OCI-LY7 (cell line): Measurements from ENCODE around the gene ACSS2. TPM values are rescaled to one million over a fixed set of nuclear protein-coding genes. Genes with fewer than 3 reads are reported as not detected.

Experiments
- BruUV-seq: library from RNA; stranded (reverse); fragments of 400-500 nt; replicated peaks from 2 replicates; lab custom pipeline; 2021; lab: Mats Ljungman, UMichigan
- CTCF ChIA-PET: fragments of 300-600 bp; sonication (Branson Sonifier 250); formaldehyde crosslinking; loops from one replicate; lab custom pipeline; 2022; ENCODE audit warnings: antibody characterized with exemption; ENCODE audit not compliant: unreplicated experiment; lab: Charles Lee
- POLR2A ChIA-PET: fragments of 300-600 bp; sonication (Branson Sonifier 250); formaldehyde crosslinking; loops from one replicate; lab custom pipeline; 2022; ENCODE audit warnings: antibody characterized with exemption; lab: Charles Lee
- DNase-seq: peaks from one replicate; pipeline ENCODE4 v3.0.0-alpha.2; 2015; ENCODE audit warnings: low spot score
- H2AFZ ChIP-seq: fragments of 200-600 bp; sonication (generic), shearing (Covaris generic); 2 replicates; pipeline ENCODE4 v1.6.1; 2014; ENCODE audit warnings: mild to moderate bottlenecking, antibody characterized with exemption, low read length, moderate library complexity
- H3K27ac ChIP-seq: fragments of 200-600 bp; sonication (generic); 2 replicates; pipeline ENCODE4 v1.5.1; 2014; ENCODE audit warnings: mixed run types, low read depth, mild to moderate bottlenecking, moderate library complexity, low read length, inconsistent platforms; ENCODE audit not compliant: poor library complexity, severe bottlenecking
- H3K36me3 ChIP-seq: fragments of 200-600 bp; sonication (generic); 2 replicates; pipeline ENCODE4 v1.6.1; 2014; ENCODE audit warnings: mild to moderate bottlenecking, antibody characterized with exemption, low read length, moderate library complexity, mixed read lengths; ENCODE audit not compliant: insufficient read depth
- H3K4me1 ChIP-seq: fragments of 200-600 bp; sonication (generic); 2 replicates; pipeline ENCODE4 v1.5.1; 2014; ENCODE audit warnings: mild to moderate bottlenecking, low read length; ENCODE audit not compliant: insufficient read depth, poor library complexity, severe bottlenecking
- H3K4me2 ChIP-seq: fragments of 200-600 bp; sonication (generic); 2 replicates; pipeline ENCODE4 v1.6.1; 2014; ENCODE audit warnings: mild to moderate bottlenecking, low read length
- H3K4me3 ChIP-seq: fragments of 200-600 bp; sonication (generic); 2 replicates; pipeline ENCODE4 v1.5.1; 2014; ENCODE audit warnings: mild to moderate bottlenecking, low read depth, low read length; ENCODE audit not compliant: poor library complexity, severe bottlenecking
- H3K79me2 ChIP-seq: fragments of 200-600 bp; sonication (generic); 2 replicates; pipeline ENCODE4 v1.6.1; 2016; ENCODE audit warnings: low read depth, mild to moderate bottlenecking, low read length, moderate library complexity, mixed read lengths; ENCODE audit not compliant: insufficient read depth
- H3K9me2 ChIP-seq: fragments of 200-600 bp; sonication (generic); 2 replicates; pipeline ENCODE4 v1.6.1; 2016; ENCODE audit warnings: mild to moderate bottlenecking, low read length, mixed read lengths; ENCODE audit not compliant: insufficient read depth
- H3K9me3 ChIP-seq: fragments of 200-600 bp; sonication (generic); 2 replicates; pipeline ENCODE4 v1.6.1; 2014; ENCODE audit warnings: mild to moderate bottlenecking, mixed run types, low read length, mixed read lengths
- H4K20me1 ChIP-seq: fragments of 200-600 bp; sonication (generic); 2 replicates; pipeline ENCODE4 v1.6.1; 2014; ENCODE audit warnings: mild to moderate bottlenecking, antibody characterized with exemption, low read length, moderate library complexity, mixed read lengths; ENCODE audit not compliant: insufficient read depth
- CTCF ChIP-seq: fragments of 200-600 bp; sonication (generic); conservative IDR thresholded peaks from 2 replicates; pipeline ENCODE4 v1.5.1; 2014; ENCODE audit warnings: mild to moderate bottlenecking, antibody characterized with exemption, low read length, moderate library complexity, mixed read lengths
- EZH2phosphoT487 ChIP-seq: fragments of 200-600 bp; sonication (generic); IDR thresholded peaks from 2 replicates; pipeline ENCODE4 v1.6.1; 2018; ENCODE audit warnings: low read depth, borderline replicate concordance, mild to moderate bottlenecking, mixed run types, antibody characterized with exemption, low read length, moderate library complexity, mixed read lengths
- intact Hi-C: fragments of 100-400 bp; cut with micrococcal nuclease; formaldehyde crosslinking; loops from one replicate; pipeline ENCODE4 v1.10.0; 2022; ENCODE audit not compliant: unreplicated experiment
- total RNA-seq, 2 experiments: library from RNA; depleted of rRNA in 1 of 2; stranded (reverse); fragments of >200 nt in 1 of 2; shearing (Covaris generic) in 1 of 2; gene quantifications; 2 replicates each; pipeline ENCODE4 v1.2.3, GENCODE V29; 2014 to 2022

The ACSS2 gene
- total RNA-seq, 2 experiments from 2014 or later: 18.2 to 21.4 TPM

GRCh38 chr20:34926581-34926980, 50.2 kb downstream of the ACSS2 start:
- intact Hi-C loops: no loop called here

GRCh38 chr20:34927736-34928135, 51.3 kb downstream of the ACSS2 start:
- Histone ChIP-seq H3K4me3 (no peak overlapping the region), H3K4me2 (no peak overlapping the region), H4K20me1 (no peaks in the 10 kb centered on the region), H3K27ac (no peak overlapping the region), H3K79me2 (no peaks in the 10 kb centered on the region), H3K4me1 (peaks cover 15% of the 10 kb centered on the region), H3K36me3 (peaks cover 62% of the 10 kb centered on the region), H3K9me3 (no peaks in the 10 kb centered on the region), H2AFZ (no peak overlapping the region), H3K9me2 (no peaks in the 10 kb centered on the region)
- no peak for TF ChIP-seq EZH2phosphoT487
- TF ChIP-seq CTCF: no peak
- no TSS peak for BruUV-seq
- intact Hi-C loops: no loop called here
- no peak for DNase-seq
- ChIA-PET CTCF (no interaction called here), POLR2A (no interaction called here)

More at GRCh38 chr20:34926581-34926980, 50.2 kb downstream of the ACSS2 start:
- Histone ChIP-seq H3K4me2 (no peak overlapping the region), H3K36me3 (peaks cover 52% of the 10 kb centered on the region), H3K4me3 (no peak overlapping the region), H3K79me2 (no peaks in the 10 kb centered on the region), H3K27ac (no peak overlapping the region), H3K9me2 (no peaks in the 10 kb centered on the region), H4K20me1 (no peaks in the 10 kb centered on the region), H3K9me3 (no peaks in the 10 kb centered on the region), H2AFZ (no peak overlapping the region), H3K4me1 (peaks cover 15% of the 10 kb centered on the region)
- ChIA-PET POLR2A (no interaction called here), CTCF (interaction anchor here (0.6 kb wide), 1 partner anchor 22 kb away, joined by 3 read pairs; no protein-coding TSS in a partner anchor)
- DNase-seq: no peak
- BruUV-seq: no TSS peak
- TF ChIP-seq EZH2phosphoT487 (no peak), CTCF (no peak)

GRCh38 chr20:34928411-34928810, 52.0 kb downstream of the ACSS2 start:
- TF ChIP-seq CTCF (no peak), EZH2phosphoT487 (no peak)
- peaks cover 15% of the 10 kb centered on the region for H3K4me1 ChIP-seq
- TSS peak; percentile 75 for BruUV-seq
- intact Hi-C loops: no loop called here
- no peaks in the 10 kb centered on the region for H4K20me1 ChIP-seq
- H3K9me3 ChIP-seq: no peaks in the 10 kb centered on the region
- no peak overlapping the region for H3K4me2 ChIP-seq
- no peak overlapping the region for H3K4me3 ChIP-seq
- no peak overlapping the region for H2AFZ ChIP-seq
- H3K79me2 ChIP-seq: no peaks in the 10 kb centered on the region
- DNase-seq: no peak
- CTCF ChIA-PET: no interaction called here
- no peak overlapping the region for H3K27ac ChIP-seq
- POLR2A ChIA-PET: no interaction called here
- no peaks in the 10 kb centered on the region for H3K9me2 ChIP-seq
- peaks cover 66% of the 10 kb centered on the region for H3K36me3 ChIP-seq
